Stimulated activated CD8-positive, alpha-beta memory T cell treated with anti-CD3 and anti-CD28 coated beads, Interleukin-7, amount 100 ng/mL, for 1 hour (primary cell): Measurements from ENCODE around the gene MEGF6.
"Not testable (repeated sequence)": the region's sequence is repeated elsewhere in the genome, so short reads cannot be mapped to it uniquely, and the experiment has no call there.

Experiments
- DNase-seq, 2 donors: peaks; one replicate each; pipeline ENCODE4 v3.0.0-alpha.2; 2020; ENCODE audit warnings: low read depth in 2 of 2

MEGF6 gene

GRCh38 chr1:3595949-3596348 is 15.4 kb downstream of the MEGF6 start:
- DNase-seq: no peak

DNA sequence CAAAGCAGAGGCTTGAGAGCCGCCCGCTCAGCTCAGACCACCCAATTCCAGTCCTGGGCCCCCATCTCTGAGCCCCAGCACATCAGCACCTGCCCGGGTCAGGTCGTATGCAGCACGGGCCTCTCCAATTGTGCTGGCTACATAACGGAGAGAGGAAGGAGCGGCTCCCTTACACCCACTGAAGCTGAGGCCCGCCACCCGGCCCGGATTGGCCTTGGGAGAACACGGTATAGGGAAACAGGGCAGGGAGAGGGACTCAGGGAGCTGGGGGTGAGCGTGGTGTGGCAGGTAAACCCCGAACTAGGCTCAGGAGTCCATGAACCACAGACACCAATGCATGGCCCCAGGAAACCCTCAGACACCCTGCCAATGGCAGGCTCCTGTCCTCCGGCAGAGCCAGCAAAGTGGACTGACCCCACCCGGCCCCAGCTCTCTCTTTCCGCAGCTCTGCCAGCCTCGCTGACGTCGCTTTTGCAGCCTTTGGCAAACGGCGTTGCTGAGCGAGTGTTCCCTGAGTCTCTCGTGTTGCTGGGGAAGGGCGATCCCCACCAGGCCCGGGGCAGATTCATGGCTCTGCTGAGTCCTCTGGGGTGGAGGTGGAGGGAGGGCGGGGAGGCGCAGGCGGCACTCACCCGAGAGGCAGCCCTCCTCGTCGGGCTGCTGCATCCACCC is 16.5 kb downstream of the MEGF6 start:
- no peak for DNase-seq

GRCh38 chr1:3593745-3594144 is 17.6 kb downstream of the MEGF6 start:
- no peak for DNase-seq

GRCh38 chr1:3593334-3593733 is 18.0 kb downstream of the MEGF6 start:
- no peak for DNase-seq

DNA sequence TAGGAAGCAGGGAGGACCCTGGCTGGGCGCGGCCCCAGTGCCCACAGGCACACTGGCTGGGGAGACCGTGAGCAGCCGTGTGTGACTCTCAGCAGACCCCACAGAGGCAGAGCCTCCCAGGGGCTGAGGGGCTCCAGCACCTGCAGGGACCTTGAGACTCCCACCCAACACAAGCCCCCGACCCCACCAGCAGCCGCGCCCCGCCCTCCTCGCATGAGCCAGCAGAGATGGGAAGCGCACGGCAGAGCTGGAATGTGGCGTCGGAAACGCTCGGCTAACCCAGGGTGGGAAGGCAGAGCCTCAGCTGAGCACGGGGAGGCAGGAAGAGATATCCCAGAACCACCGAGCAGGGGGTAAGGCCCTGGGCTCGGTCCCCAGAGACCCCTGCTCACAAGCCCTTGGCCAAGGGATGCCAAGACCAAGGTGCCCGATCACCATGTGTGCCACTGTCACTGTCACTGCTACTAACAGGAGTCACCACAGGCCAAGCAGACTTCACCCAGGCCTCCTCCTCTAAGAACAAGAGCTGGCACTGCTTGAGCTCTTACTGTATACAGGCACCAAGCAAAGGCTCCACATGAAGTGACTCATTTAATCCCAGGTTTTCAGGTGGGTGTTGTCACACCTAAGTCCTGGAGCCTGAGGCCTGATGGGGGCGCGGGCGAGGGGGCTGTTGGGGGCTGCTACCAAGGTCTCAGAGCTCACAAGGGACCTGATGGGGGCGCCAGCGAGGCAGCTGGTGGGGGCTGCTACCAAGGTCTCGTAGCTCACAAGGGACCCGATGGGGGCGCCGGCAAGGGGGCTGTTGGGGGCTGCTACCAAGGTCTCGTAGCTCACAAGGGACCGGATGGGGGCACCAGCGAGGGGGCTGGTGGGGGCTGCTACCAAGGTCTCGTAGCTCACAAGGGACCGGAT is 20.1 kb downstream of the MEGF6 start:
- no peak for DNase-seq

DNA sequence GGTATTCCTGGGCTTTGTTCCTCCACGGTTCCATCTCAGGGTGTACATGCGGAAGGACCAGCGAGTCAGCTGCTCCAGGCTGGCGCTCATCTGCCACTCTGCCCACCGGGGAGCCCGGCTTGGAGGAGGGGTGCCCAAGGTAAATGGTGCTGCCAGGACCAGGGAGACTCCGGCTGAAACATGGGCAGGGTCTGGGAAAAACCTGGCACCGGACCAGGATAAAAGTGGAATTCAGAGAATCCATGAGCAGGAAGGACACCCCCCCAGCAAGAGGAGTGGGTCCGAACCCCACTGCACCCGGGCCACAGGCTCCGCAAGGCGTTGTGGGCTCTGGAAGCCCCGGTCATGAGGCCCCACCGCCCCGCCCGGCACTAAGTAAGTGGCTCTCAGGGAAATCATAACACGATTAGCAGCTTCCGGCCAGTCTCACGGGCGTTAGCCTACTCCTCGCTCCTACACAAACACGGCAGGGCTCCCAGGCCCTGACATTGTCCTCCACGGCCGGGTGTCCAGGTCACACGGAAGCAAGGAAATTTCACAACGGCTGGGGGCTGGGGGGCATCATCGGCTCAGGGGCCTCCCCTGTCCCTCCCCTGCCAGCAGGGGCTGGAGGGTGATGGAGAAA is 21.1 kb downstream of the MEGF6 start:
- DNase-seq: no peak

DNA sequence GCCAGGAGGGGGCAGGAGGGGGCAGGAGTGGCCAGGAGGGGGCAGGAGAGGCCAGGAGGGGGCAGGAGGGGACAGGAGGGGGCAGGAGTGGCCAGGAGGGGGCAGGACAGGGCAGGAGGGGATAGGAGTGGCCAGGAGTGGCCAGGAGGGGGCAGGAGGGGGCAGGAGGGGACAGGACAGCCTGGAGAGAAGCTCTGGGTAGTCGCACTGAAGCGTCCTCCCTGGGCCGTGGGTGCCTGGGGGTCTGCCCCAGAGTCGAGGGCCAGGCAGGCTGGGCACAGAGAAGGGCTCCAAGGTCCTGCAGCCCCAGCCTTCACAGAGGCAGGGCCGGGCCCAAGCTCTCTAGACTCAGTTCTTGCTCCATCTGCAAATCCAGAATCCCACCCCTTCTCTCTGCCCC is 22.9 kb downstream of the MEGF6 start:
- no peak for DNase-seq

- DNase-seq: no peak
These were observed 24.1 kb downstream of the MEGF6 start for GRCh38 chr1:3586986-3587759.

DNA sequence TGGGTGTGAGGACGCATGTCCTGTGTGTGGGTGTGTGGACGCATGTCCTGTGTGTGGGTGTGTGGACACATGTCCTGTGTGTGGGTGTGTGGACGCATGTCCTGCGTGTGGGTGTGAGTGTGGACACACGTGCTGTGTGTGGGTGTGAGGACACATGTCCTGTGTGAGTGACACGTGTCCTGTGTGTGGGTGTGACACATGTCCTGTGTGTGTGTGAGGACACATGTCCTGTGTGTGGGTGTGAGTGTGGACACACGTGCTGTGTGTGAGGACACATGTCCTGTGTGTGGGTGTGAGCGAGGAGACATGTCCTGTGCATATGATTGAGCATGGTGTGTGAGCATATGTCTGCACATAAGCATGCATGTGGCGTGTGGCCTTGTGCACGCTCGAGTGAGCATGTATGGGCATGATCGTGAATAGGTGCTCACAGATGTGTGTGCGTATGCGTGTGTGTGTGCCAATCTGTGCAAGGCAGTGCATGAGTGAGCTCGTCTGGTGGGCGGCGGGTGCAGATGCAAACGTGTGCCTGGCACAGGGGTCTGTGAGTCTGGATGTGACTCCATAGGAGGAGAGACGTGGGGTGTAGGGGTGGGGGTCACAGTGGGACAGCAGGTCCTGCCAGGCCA is 25.3 kb downstream of the MEGF6 start:
- no peak for DNase-seq

GRCh38 chr1:3585353-3585868 is 25.9 kb downstream of the MEGF6 start:
- DNase-seq: not testable (repeated sequence)

DNA sequence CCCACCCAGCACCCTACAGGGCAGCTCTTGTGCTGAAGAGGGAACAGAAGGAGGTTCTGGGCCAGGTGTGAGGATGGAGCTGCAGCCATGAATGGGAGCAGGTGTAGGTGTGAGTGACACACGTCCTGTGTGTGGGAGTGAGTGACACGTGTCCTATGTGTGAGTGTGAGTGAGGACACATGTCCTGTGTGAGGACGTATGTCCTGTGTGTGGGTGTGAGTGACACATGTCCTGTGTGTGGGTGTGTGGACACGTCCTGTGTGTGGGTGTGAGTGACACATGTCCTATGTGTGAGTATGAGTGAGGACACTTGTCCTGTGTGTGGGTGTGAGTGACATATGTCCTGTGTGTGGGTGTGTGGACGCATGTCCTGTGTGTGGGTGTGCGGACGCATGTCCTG is 26.4 kb downstream of the MEGF6 start:
- no peak for DNase-seq

GRCh38 chr1:3583751-3584150 is 27.6 kb downstream of the MEGF6 start:
- DNase-seq: not testable (repeated sequence)

GRCh38 chr1:3581296-3582036 is 29.8 kb downstream of the MEGF6 start:
- DNase-seq: no peak

DNA sequence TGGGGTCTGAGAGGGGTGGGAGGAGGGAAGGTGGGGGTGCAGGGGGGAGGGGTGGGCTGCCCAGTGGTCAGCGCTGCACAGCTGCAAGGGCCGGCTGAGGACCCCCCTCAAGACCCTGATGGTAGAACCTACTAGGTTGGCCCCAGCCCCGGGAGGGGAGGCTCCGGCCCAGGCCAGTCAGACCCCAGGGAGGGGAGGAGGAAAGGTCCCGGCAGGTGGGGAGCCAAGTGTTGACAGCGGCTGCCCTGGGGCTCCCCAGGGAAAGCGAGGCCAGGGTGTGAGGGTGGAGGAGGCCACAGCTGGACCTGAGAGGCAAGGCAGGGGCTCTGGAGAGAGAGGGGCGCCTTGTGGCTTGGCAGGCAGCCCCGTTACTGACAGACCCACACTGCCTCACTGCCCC is 31.1 kb downstream of the MEGF6 start:
- DNase-seq: no peak

DNA sequence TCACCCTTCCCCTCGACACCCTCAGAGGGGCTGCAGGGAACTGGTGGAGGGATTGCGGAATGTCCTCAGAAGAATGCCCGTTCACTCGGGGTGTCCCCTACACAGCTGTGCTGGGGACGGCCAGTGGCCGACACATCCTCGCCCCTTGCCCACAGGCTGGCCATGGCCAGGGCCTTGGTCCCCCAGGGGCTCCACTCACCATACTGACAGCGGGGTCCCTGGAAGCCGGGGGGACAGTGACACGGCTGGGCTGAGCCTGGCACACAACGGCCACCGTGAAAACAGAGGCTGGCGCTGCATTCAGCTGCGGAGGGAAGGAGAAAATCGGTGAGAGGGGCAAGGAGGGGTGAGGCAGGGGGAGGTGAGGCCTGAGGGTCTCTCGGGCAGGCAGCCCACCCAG is 31.7 kb downstream of the MEGF6 start:
- DNase-seq: no peak

DNA sequence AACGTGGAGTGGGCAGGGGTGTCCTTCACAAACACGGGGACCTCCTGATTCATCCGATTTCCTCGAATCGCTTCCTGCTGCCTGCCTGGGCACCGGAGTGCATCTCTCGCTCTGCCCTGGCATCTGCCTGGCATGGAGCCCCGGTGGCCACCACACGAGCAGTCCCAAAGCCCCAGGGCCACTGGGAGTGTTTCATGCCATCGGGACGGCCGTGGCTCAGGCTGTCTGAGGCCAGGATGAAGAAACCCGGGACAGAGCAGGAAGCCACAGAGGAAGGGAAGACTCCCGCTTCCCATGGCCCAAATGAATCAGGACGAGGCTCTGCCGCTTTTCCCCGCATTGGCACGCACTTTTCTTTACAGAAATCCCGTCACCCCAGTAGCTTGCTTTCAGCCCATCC is 32.4 kb downstream of the MEGF6 start:
- no peak for DNase-seq

DNA sequence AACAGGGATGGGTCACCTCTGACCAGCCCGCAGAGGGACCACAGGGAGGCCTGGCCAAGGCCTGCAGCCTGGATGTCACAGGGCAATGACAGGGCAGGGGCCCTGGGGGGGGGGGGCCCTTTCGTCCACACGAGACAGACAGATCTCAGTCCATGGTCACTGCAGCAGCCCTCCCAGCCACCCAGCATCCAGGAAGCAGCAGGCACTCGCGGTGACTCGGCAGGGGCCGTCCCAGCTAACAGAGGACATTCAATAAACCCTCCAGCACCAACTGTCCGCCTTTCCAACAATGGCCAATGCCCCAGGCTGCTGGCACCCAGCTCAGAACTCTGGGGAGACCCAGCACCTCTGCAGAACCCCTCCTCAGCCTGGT is 32.9 kb downstream of the MEGF6 start:
- DNase-seq: no peak

- no peak for DNase-seq
These were observed 33.4 kb downstream of the MEGF6 start for GRCh38 chr1:3577711-3578432.

- DNase-seq: no peak
These were observed 34.0 kb downstream of the MEGF6 start for GRCh38 chr1:3577300-3577699.

- no peak for DNase-seq
These were observed 35.3 kb downstream of the MEGF6 start for GRCh38 chr1:3575993-3576392.
